K562 (cell line): Measurements from ENCODE around the gene IRGM. TPM values are rescaled to one million over a fixed set of nuclear protein-coding genes. Genes with fewer than 3 reads are reported as not detected.

Experiments
- ATAC-seq: fragments of 200-7000 bp; cut with Tn5 transposase; 3 replicates; pipeline ENCODE4 v1.9.1; 2020; ENCODE audit warnings: moderate library complexity
- BruUV-seq: library from RNA; stranded (reverse); fragments of 400-500 nt; replicated peaks from 2 replicates; lab custom pipeline; 2021; lab: Mats Ljungman, UMichigan
- CTCF ChIA-PET: fragments of 300-600 bp; formaldehyde crosslinking; extraction: SDS; loops from one replicate; lab custom pipeline; 2021; ENCODE audit warnings: low intra/inter-chr PET ratio; lab: Yijun Ruan, JAX
- POLR2A ChIA-PET: fragments of 300-600, 350-650 bp; sonication (Branson Sonifier 250); formaldehyde crosslinking; extraction: SDS; loops from one replicate; lab custom pipeline; 2021; ENCODE audit warnings: antibody characterized with exemption, inconsistent platforms; lab: Yijun Ruan, JAX
- DNase-seq, 4 experiments: peaks; one replicate each; pipeline versions ENCODE4 v3.0.0 to v3.0.0-alpha.2; 2011 to 2018; ENCODE audit warnings: low spot score in 3 of 4, mixed read lengths in 3 of 4; ENCODE audit errors: extremely low read depth in 1 of 4
- FAIRE-seq: peaks from 2 replicates; lab custom pipeline; 2011; peaks lifted over from hg19 to GRCh38; lab: Jason Lieb, UNC
- H2AFZ ChIP-seq: 2 replicates; pipeline ENCODE4 v1.6.0; 2011; ENCODE audit warnings: low read depth, low read length, control low read depth, inconsistent platforms
- H3K27ac ChIP-seq: fragments of 200-600 bp; 3 replicates; pipeline ENCODE4 v1.8.0; 2011; ENCODE audit warnings: low read depth, mild to moderate bottlenecking, control low read depth, inconsistent platforms, low read length, moderate library complexity, mixed read lengths; ENCODE audit errors: extremely low read depth
- H3K27me3 ChIP-seq, 2 experiments: fragments of 300-600 bp in 1 of 2; 2 replicates in 1 of 2; 3 replicates in 1 of 2; pipeline versions ENCODE4 v1.6.0 to v1.8.0; 2011; ENCODE audit warnings: inconsistent platforms in 2 of 2, low read length in 2 of 2, mild to moderate bottlenecking in 1 of 2, mixed read lengths in 1 of 2, moderate library complexity in 1 of 2; ENCODE audit not compliant: control insufficient read depth in 2 of 2, insufficient read depth in 2 of 2
- H3K36me3 ChIP-seq: fragments of 300-600 bp; 3 replicates; pipeline ENCODE4 v1.8.0; 2011; ENCODE audit warnings: mild to moderate bottlenecking, low read length, inconsistent platforms; ENCODE audit not compliant: control insufficient read depth, insufficient read depth
- H3K4me1 ChIP-seq, 2 experiments: fragments of 200-600 bp in 1 of 2; replicated peaks in 1 of 2; 2 replicates in 1 of 2; 3 replicates in 1 of 2; pipeline versions ENCODE4 v1.5.1 to v1.8.0; 2011; ENCODE audit warnings: inconsistent platforms in 2 of 2, low read length in 2 of 2, mild to moderate bottlenecking in 1 of 2, mixed read lengths in 1 of 2, moderate library complexity in 1 of 2; ENCODE audit not compliant: control insufficient read depth in 2 of 2, insufficient read depth in 2 of 2
- H3K4me2 ChIP-seq: 2 replicates; pipeline ENCODE4 v1.6.1; 2011; ENCODE audit warnings: low read length, control low read depth, inconsistent platforms, mixed read lengths; ENCODE audit not compliant: insufficient read depth
- H3K4me3 ChIP-seq: fragments of 200-600 bp; sonication (generic), shearing (Covaris generic); 2 replicates; pipeline ENCODE4 v1.5.1; 2016; ENCODE audit warnings: control low read depth, inconsistent platforms
- H3K79me2 ChIP-seq: fragments of 200-600 bp; 3 replicates; pipeline ENCODE4 v1.8.0; 2011; ENCODE audit warnings: low read length, inconsistent platforms; ENCODE audit not compliant: control insufficient read depth, insufficient read depth
- H3K9ac ChIP-seq, 2 experiments: 2 replicates each; pipeline versions ENCODE4 v1.6.0 to v1.6.1; 2011; ENCODE audit warnings: low read depth in 2 of 2, low read length in 2 of 2, control low read depth in 1 of 2, inconsistent platforms in 1 of 2, mild to moderate bottlenecking in 1 of 2, mixed read lengths in 1 of 2; ENCODE audit not compliant: insufficient read depth in 1 of 2
- H3K9me1 ChIP-seq: one replicate; pipeline ENCODE4 v1.6.0; 2011; ENCODE audit warnings: inconsistent platforms, mild to moderate bottlenecking, low read length, moderate library complexity; ENCODE audit not compliant: control insufficient read depth, insufficient read depth
- H3K9me3 ChIP-seq: replicated peaks from 2 replicates; pipeline ENCODE4 v1.5.1; 2011; ENCODE audit warnings: low read depth, low read length, inconsistent platforms; ENCODE audit not compliant: control insufficient read depth, insufficient read depth
- H4K20me1 ChIP-seq: replicated peaks from 2 replicates; pipeline ENCODE4 v1.6.1; 2011; ENCODE audit warnings: low read length, inconsistent platforms, mixed read lengths; ENCODE audit not compliant: control insufficient read depth, insufficient read depth
- ARNT ChIP-seq, 2 experiments: fragments of 450-650 bp; IDR thresholded peaks; 2 replicates each; pipeline ENCODE4 v1.6.1; 2016; ENCODE audit warnings: mild to moderate bottlenecking in 1 of 2
- ETV1 ChIP-seq: fragments of 450-650 bp; conservative IDR thresholded peaks from 2 replicates; pipeline ENCODE4 v1.6.1; 2016; ENCODE audit warnings: missing genetic modification characterization, control low read depth, low read depth, missing compliant biosample characterization
- GABPB1 ChIP-seq: sonication (generic); formaldehyde crosslinking; IDR thresholded peaks from 2 replicates; pipeline ENCODE4 v1.8.0; 2022; ENCODE audit warnings: mild to moderate bottlenecking, missing genetic modification reagents
- JUND ChIP-seq, 2 experiments: IDR thresholded peaks; 2 replicates in 1 of 2; 3 replicates in 1 of 2; pipeline ENCODE4 v1.6.1; 2011; ENCODE audit warnings: borderline replicate concordance in 2 of 2, low read depth in 2 of 2, low read length in 2 of 2, improper control_type of control experiment in 1 of 2, missing biosample characterization in 1 of 2, missing genetic modification characterization in 1 of 2, missing genetic modification reagents in 1 of 2
- KDM4B ChIP-seq, 2 experiments: fragments of 450-650 bp in 1 of 2; sonication (generic) in 1 of 2; IDR thresholded peaks; 2 replicates each; pipeline ENCODE4 v1.6.1; 2016 to 2017; ENCODE audit warnings: borderline replicate concordance in 2 of 2, antibody characterized with exemption in 1 of 2, low read depth in 1 of 2, mild to moderate bottlenecking in 1 of 2
- NBN ChIP-seq: fragments of 450-650 bp; IDR thresholded peaks from 2 replicates; pipeline ENCODE4 v1.6.1; 2016; ENCODE audit warnings: low read depth, mild to moderate bottlenecking
- NKRF ChIP-seq: fragments of 450-650 bp; IDR thresholded peaks from 2 replicates; pipeline ENCODE4 v1.6.1; 2016; ENCODE audit warnings: borderline replicate concordance
- TCF7L2 ChIP-seq: fragments of 150-350 bp; IDR thresholded peaks from 2 replicates; pipeline ENCODE4 v1.6.1; 2016; ENCODE audit warnings: low read depth, mild to moderate bottlenecking, low read length, moderate library complexity
- TSC22D4 ChIP-seq: fragments of 450-650 bp; IDR thresholded peaks from 2 replicates; pipeline ENCODE4 v1.6.1; 2016; ENCODE audit warnings: missing genetic modification characterization, missing biosample characterization, control low read depth
- ZC3H8 ChIP-seq: fragments of 450-650 bp; IDR thresholded peaks from 2 replicates; pipeline ENCODE4 v1.6.1; 2017
- ZNF121 ChIP-seq: sonication (generic); formaldehyde crosslinking; conservative IDR thresholded peaks from 2 replicates; pipeline ENCODE4 v1.8.0; 2022; ENCODE audit warnings: missing genetic modification reagents
- ZNF311 ChIP-seq: fragments of 250-450 bp; sonication (Bioruptor Pico); IDR thresholded peaks from 2 replicates; pipeline ENCODE4 v1.4.0; 2020; ENCODE audit warnings: mild to moderate bottlenecking, moderate library complexity
- ZNF398 ChIP-seq: fragments of 250-450 bp; sonication (Bioruptor Pico); IDR thresholded peaks from 2 replicates; pipeline ENCODE4 v1.8.0; 2021; ENCODE audit warnings: moderate library complexity, mild to moderate bottlenecking, inconsistent platforms
- ZNF436 ChIP-seq: fragments of 250-450, 450-650 bp; sonication (Bioruptor Pico); formaldehyde crosslinking; IDR thresholded peaks from 2 replicates; pipeline ENCODE4 v1.7.0; 2020; ENCODE audit warnings: mild to moderate bottlenecking
- ZNF584 ChIP-seq: fragments of 200-800 bp; sonication (Bioruptor generic); IDR thresholded peaks from 2 replicates; pipeline ENCODE4 v1.6.1; 2016; ENCODE audit warnings: low read depth, mild to moderate bottlenecking, missing genetic modification characterization, missing compliant biosample characterization
- ZNF589 ChIP-seq: fragments of 200-800 bp; sonication (Bioruptor generic); IDR thresholded peaks from 2 replicates; pipeline ENCODE4 v1.6.1; 2016; ENCODE audit warnings: low read depth, missing genetic modification characterization, missing compliant biosample characterization
- in situ Hi-C: fragments of 300-500 bp; cut with MboI; formaldehyde crosslinking; loops from 4 replicates; pipeline ENCODE4 v1.15.0; 2018; ENCODE audit warnings: inconsistent platforms, mixed read lengths
- intact Hi-C: fragments of 100-400 bp; cut with micrococcal nuclease; formaldehyde crosslinking; loops from 2 replicates; pipeline ENCODE4 v1.14.2; 2022
- polyA plus RNA-seq, 8 experiments: library from polyadenylated mRNA; depleted of rRNA in 4 of 8; stranded (reverse) in 5 of 8; unstranded in 3 of 8; fragments of >200 nt; fragmentation: Nextera tagmentation in 2 of 8; fragmentation: Illumina TruSeq in 1 of 8; extraction: Ambion mirVana in 2 of 8; extraction: Trizol in 1 of 8; gene quantifications; 2 replicates each; pipeline versions ENCODE4 v1.2.1 to v1.2.3, GENCODE V29; 2011 to 2014; ENCODE audit warnings: inconsistent platforms in 1 of 8, missing spikeins in 1 of 8
- total RNA-seq, 7 experiments: library from RNA; depleted of rRNA in 6 of 7; stranded (reverse); fragments of >200 nt in 6 of 7; fragmentation: Illumina TruSeq in 2 of 7; extraction: Trizol in 2 of 7; gene quantifications; 2 replicates each; pipeline versions ENCODE4 v1.2.1 to v1.2.3, GENCODE V29; 2011 to 2021; ENCODE audit warnings: low replicate concordance in 1 of 7

IRGM gene
- total and polyA plus RNA-seq, 9 of the 15 experiments (the other 6 are each of a cell fraction or from before 2014, with no cell fraction given), result 0.09 to 0.22 (median 0.15) TPM; not detected in 6

- Histone ChIP-seq H3K4me1 (no peaks in the 10 kb centered on the region), H3K9me1 (no peaks in the 10 kb centered on the region), H2AFZ (no peak overlapping the region), H3K4me3 (no peak overlapping the region), H4K20me1 (no peaks in the 10 kb centered on the region), H3K4me2 (no peak overlapping the region), H3K9ac (no peak overlapping the region), H3K27ac (no peak overlapping the region), H3K9me3 (no peaks in the 10 kb centered on the region), H3K36me3 (no peaks in the 10 kb centered on the region), H3K79me2 (no peaks in the 10 kb centered on the region), H3K27me3 (no peaks in the 10 kb centered on the region)
- no peak for ATAC-seq
- BruUV-seq, result no TSS peak
- CTCF ChIA-PET, result no interaction called here
- DNase-seq, result no peak
- intact Hi-C loops, result no loop called here
- TF ChIP-seq KDM4B (IDR thresholded peaks at IDR 0.05; ENCODE audit: borderline replicate concordance in 2 of 2, low read depth in 1 of 2) (no peak), TCF7L2 (no peak), ZNF398 (CRISPR knock-in tag) (no peak), ZNF311 (CRISPR knock-in tag) (no peak), ZC3H8 (no peak), ARNT (IDR thresholded peaks at IDR 0.05) (no peak), JUND (IDR thresholded peaks at IDR 0.05; ENCODE audit: borderline replicate concordance, low read depth, low read length) (no peak), JUND (tag; IDR thresholded peaks at IDR 0.05; ENCODE audit: borderline replicate concordance, low read depth, low read length) (no peak), ZNF121 (CRISPR knock-in tag) (no peak), ETV1 (tag) (no peak), NBN (no peak), TSC22D4 (no peak), GABPB1 (CRISPR knock-in tag) (no peak), NKRF (no peak), ZNF584 (CRISPR knock-in tag) (no peak), ZNF436 (CRISPR knock-in tag) (no peak), ZNF589 (CRISPR knock-in tag) (no peak)
- POLR2A ChIA-PET, result interaction anchor here (0.6 kb wide), 1 partner anchor 10 kb away, joined by 3 read pairs; no protein-coding TSS in a partner anchor
- in situ Hi-C loops, result no loop called here
- FAIRE-seq, result no peak
These were observed 33.0 kb downstream of the IRGM start for GRCh38 chr5:150879358-150879757.
